Measurements from ENCODE around the gene ITGAV. TPM values are rescaled to one million over a fixed set of nuclear protein-coding genes. Genes with fewer than 3 reads are reported as not detected.

ITGAV gene
- total and polyA plus RNA-seq, 12 donors = 17.2 to 292 (median 223) TPM

DNA sequence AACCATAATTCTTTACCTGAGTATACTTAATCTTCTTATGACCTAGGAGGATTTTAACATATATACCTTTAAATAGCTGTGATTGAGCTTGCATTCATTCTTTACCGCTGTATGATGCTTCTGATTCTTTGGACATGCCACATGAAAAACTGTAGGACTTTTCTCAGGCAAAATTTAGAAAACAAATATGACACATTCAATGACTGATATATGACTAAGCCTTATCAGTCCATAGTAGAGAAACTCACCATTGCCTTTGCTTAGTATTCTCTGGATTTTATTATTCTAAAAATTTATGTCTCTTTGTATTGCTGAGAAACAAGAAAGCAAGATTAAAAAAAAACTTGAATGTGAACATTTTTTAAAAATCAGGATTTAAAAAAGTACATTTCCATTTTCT, 107.7 kb downstream of the ITGAV start:
- H3K36me3 ChIP-seq = no peaks in the 10 kb centered on the region
- H3K4me3 ChIP-seq = no peak overlapping the region
- no peak overlapping the region for H3K27ac ChIP-seq
- TF ChIP-seq, protein P1, sequence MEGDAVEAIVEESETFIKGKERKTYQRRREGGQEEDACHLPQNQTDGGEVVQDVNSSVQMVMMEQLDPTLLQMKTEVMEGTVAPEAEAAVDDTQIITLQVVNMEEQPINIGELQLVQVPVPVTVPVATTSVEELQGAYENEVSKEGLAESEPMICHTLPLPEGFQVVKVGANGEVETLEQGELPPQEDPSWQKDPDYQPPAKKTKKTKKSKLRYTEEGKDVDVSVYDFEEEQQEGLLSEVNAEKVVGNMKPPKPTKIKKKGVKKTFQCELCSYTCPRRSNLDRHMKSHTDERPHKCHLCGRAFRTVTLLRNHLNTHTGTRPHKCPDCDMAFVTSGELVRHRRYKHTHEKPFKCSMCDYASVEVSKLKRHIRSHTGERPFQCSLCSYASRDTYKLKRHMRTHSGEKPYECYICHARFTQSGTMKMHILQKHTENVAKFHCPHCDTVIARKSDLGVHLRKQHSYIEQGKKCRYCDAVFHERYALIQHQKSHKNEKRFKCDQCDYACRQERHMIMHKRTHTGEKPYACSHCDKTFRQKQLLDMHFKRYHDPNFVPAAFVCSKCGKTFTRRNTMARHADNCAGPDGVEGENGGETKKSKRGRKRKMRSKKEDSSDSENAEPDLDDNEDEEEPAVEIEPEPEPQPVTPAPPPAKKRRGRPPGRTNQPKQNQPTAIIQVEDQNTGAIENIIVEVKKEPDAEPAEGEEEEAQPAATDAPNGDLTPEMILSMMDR (IDR thresholded peaks at IDR 0.05) = no peak
- peaks cover 0 to 19% (median 0%) of the 10 kb centered on the region in 7 donors for H3K27me3 ChIP-seq
- DNase-seq (no peak), ATAC-seq (no peak)
- WGBS, 2 donors = 98 to 99% methylated on average over 1 of the region's 1 CpG
- no peaks in the 10 kb centered on the region for H3K9me3 ChIP-seq
- peaks cover 0 to 18% (median 8%) of the 10 kb centered on the region in 9 donors for H3K4me1 ChIP-seq
- intact Hi-C loops (cut with DNase I) = no loop called here

GRCh38 chr2:186699742-186700141, 109.9 kb downstream of the ITGAV start:
- TF ChIP-seq, protein P1 (IDR thresholded peaks at IDR 0.05) = no peak
- Histone ChIP-seq H3K27ac (no peak overlapping the region), H3K4me1 (peaks cover 0 to 11% (median 3%) of the 10 kb centered on the region in 9 donors), H3K9me3 (no peaks in the 10 kb centered on the region), H3K36me3 (no peaks in the 10 kb centered on the region), H3K4me3 (no peak overlapping the region), H3K27me3 (peaks cover 0 to 5% (median 0%) of the 10 kb centered on the region in 7 donors)
- ATAC-seq (no peak), DNase-seq (no peak)
- intact Hi-C loops (cut with DNase I) = no loop called here

- TF ChIP-seq, protein P1 (IDR thresholded peaks at IDR 0.05) = no peak
Observed at GRCh38 chr2:186702006-186702405, 112.2 kb downstream of the ITGAV start.

DNA sequence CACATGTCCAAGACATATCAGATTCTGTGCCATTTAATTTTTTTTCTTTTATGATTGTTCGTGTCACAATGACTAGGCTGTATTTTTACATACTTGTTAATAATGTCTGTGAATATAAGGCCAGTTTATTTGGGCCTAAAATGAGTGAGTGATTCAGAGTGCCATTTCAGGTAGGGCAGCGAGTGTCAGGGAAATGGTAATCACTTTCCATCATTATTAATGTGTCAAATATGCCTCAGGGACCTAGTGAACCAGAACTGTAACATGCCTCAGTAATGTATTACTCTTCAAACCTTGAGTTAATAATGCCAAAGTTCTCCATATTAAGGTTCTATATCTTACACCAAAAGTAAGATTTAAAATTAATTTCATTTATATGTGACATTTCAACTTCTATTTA, 112.6 kb downstream of the ITGAV start:
- TF ChIP-seq, protein P1 (IDR thresholded peaks at IDR 0.05) = no peak
- H3K4me3 ChIP-seq = no peak overlapping the region
- intact Hi-C loops (cut with DNase I) = no loop called here
- H3K27me3 ChIP-seq = no peaks in the 10 kb centered on the region
- no peaks in the 10 kb centered on the region for H3K36me3 ChIP-seq
- no peaks in the 10 kb centered on the region for H3K9me3 ChIP-seq
- no peak overlapping the region for H3K27ac ChIP-seq
- ATAC-seq (no peak), DNase-seq (no peak)
- no peaks in the 10 kb centered on the region for H3K4me1 ChIP-seq
- WGBS, 2 donors = 72 to 96% methylated on average over 2 of the region's 2 CpGs

More at GRCh38 chr2:186702006-186702405, 112.2 kb downstream of the ITGAV start:
- 97 to 99% methylated on average over 2 of the region's 2 CpGs for WGBS, 2 donors
- no peak for ATAC-seq
- no peaks in the 10 kb centered on the region for H3K36me3 ChIP-seq
- intact Hi-C loops (cut with DNase I) = no loop called here
- H3K27me3 ChIP-seq = no peaks in the 10 kb centered on the region
- H3K9me3 ChIP-seq = no peaks in the 10 kb centered on the region
- H3K4me3 ChIP-seq = no peak overlapping the region
- DNase-seq = no peak
- no peaks in the 10 kb centered on the region for H3K4me1 ChIP-seq
- H3K27ac ChIP-seq = no peak overlapping the region

All from heart right ventricle (tissue), 16 donors.